Measurements from ENCODE around the gene ALK.
"Not testable (repeated sequence)": the region's sequence is repeated elsewhere in the genome, so short reads cannot be mapped to it uniquely, and the experiment has no call there.

Gene ALK

DNA sequence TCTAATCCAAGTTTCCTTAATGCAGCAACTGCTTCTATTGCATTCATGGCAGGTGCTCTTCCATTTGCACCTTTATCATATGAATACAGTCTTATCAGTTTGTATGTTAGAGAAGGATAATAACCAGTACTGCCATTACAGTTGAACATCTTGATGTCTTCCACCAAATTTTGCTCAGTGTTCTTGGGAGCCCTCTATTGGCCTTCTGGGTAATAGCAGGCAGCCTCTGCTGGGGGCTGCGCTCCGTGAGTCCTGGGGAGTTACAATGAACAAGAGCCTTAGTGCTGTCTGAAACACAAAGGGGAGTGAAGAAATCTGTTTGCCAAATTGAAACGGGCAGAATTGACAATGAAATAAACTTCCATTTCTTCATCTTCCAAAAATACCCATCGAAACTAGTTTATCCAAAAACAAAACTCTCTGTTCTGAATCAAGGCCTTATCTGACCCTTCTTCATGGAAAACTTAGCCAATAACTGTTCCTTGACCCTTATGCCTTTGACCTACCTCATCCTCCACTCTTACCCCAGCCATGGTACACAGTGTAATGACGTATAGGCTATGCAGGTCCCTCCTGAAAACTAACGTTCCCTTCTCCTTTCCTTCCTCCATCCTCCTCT is 79.9 kb downstream of the ALK start:
- DNase-seq (ENCODE audit: low read depth) = peak; percentile 11

DNA sequence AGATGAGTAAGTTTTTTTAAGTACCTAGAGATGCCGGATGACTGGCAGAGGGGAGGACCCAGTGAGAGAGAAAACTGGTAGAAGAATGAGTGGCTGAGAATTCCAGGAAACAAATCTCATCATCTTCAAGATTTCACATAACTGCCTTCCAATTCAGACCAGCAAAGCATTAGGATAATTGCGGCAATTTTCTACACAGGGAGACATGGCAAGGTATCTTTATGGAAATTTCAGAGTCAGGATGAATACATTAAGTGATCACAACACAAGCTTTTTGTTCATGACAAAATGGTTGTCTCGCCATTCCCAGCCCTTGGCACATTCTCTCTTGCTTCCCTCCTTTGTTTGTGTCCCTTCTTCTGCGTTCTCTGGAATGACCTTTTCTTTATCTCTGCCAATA is 82.1 kb downstream of the ALK start:
- DNase-seq (ENCODE audit: low read depth) = no peak

DNA sequence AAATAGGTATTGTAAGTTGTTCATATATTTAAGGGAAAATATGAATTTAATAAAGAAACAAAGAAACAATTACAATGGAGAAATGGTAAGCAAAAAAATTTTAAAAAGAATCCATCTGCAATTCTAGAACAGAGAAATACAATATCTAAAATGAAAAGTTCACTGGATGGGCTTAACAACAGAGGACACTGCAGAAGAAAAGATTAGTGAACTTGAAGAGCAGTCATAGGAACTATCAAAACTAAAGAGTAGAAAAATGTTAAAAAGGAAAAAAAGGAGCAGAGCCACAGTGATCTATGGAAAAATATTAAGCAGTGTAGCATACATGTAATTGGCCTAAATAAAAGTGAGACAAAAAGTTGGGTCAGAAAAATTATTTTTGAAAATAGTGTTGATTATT is 83.5 kb downstream of the ALK start:
- no peak for DNase-seq (ENCODE audit: low read depth)

DNA sequence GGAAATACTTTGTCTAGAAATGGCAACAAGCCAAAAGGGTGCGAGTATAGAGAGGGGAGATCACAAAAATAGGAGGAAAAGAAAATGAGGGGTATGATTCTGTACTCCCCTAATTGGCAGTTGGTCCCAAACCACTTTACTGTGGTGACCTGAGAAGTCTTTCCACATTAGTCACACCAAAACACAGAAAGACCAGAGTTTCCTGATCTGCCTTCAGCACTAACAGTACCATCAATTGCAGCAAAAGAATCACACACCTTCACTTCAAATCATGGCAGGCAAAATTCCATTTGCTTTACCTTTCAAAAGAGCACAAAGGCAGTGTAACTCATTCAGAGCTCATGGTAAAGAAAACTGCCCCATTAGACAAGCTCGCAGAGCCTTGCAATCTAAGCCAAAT is 86.8 kb downstream of the ALK start:
- peak; percentile 15 for DNase-seq (ENCODE audit: low read depth)

DNA sequence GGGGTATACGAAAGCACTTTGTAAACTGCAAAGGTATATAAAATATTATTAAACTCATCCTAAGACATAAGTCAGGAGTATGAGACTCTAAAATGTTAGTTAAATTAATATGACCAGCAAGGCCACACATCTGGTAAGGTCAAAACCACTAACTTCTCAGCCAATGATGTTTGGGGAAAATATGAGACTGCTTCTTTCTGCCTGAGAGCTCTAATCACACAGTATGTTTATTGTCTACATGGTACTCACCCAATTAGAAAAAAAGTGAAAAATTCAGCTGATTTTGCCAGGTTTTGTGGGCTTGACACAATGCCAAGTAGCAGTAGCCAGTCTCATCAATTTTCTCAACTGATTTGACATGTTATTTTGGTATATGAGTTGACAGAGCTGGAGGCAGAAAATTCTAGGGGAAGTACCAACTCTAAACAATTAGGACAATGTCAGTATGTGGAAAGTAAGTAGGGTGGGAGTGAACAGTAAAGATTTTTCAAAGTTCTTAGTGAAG is 87.3 kb downstream of the ALK start:
- DNase-seq (ENCODE audit: low read depth) = no peak

DNA sequence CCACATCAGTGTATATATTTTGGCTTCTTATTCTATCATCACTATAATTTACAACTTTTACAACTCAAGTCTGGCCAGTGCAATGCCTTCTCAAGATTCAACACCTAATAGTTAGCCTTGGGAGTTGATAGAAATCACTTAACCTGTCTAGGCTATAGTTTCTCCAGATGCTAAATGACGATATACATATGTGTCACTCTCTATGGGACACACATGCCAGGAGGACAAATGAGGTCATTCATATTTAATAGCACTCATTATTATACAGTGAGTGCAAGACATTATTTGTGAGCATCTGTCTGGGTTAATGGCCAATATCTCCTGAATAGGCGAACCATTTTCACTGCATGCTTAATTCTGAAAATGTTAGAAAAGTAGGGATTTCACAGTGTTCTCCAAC is 89.8 kb downstream of the ALK start:
- DNase-seq (ENCODE audit: low read depth) = no peak

DNA sequence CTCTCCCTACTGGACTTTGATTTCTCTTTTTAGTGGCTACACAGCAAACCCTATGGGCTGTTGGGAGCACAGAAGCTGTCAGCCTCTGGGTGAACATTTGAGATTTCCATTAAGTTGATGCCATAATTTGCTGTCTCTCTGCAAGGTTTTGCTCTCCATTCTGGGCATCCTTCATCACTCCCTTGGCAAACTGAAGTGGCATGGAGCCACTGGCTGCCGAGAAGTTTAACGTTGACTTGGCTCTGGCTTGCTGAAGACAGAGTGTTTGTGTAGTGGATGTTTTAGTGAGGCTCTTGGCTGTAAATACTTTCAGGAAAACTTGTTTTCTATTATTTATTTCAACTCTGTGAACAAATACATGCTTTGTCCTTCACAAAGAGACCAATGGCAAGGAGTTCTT is 91.5 kb downstream of the ALK start:
- DNase-seq (ENCODE audit: low read depth) = no peak

DNA sequence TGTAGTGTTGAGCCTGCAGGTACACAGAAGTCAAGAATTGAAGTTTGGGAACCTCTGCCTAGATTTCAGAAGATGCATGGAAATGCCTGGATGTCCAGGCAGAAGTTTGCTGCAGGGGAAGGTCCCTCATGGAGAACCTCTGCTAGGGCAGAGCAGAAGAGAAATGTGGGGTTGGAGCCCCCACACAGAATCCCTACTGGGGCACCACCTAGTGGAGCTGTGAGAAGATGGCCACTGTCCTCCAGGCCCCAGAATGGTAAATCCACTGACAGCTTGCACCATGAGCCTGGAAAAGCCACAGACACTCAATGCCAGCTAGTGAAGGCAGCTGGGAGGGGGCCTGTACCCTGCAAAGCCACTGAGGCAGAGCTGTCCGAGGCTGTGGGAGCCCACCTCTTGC is 97.2 kb downstream of the ALK start:
- DNase-seq (ENCODE audit: low read depth) = not testable (repeated sequence)

DNA sequence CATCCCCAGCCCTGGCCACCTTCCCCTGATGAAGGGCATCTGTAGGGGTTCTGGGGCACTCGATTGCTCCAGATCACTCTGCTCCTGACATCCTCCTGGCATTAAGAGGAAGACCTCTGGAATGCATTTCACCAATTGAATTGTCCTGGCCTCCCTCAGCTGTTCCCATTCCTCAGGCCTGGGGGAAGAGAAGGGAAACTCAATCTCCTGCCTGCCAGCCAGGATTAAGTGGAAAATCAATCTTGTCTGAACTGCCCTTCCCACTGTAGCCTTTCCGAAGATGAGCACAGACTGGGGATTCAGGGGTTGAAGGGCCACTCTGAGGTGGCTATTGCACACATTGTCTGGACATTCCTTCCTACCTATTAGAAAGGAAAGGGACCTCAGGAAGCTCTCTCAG is 99.8 kb downstream of the ALK start:
- no peak for DNase-seq (ENCODE audit: low read depth)

DNA sequence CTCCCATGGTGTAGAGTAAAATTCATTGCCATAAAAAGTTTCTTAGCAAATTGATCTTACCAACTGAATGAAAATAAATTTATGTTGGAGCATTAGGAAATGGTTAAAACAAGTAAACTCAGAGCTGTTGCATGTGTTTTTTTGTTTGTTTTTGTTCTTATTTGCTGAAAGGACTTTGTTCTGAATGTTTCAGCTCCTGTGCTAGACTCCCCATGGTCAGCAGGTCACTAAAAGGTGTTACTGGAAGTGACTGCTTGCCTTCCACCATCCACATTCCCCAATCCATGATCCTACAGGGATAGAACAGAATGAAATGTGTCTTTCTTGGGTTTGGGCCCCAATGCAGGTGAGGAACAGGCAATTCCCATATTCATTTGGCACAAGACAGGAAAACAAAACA is 101.8 kb downstream of the ALK start:
- no peak for DNase-seq (ENCODE audit: low read depth)

DNA sequence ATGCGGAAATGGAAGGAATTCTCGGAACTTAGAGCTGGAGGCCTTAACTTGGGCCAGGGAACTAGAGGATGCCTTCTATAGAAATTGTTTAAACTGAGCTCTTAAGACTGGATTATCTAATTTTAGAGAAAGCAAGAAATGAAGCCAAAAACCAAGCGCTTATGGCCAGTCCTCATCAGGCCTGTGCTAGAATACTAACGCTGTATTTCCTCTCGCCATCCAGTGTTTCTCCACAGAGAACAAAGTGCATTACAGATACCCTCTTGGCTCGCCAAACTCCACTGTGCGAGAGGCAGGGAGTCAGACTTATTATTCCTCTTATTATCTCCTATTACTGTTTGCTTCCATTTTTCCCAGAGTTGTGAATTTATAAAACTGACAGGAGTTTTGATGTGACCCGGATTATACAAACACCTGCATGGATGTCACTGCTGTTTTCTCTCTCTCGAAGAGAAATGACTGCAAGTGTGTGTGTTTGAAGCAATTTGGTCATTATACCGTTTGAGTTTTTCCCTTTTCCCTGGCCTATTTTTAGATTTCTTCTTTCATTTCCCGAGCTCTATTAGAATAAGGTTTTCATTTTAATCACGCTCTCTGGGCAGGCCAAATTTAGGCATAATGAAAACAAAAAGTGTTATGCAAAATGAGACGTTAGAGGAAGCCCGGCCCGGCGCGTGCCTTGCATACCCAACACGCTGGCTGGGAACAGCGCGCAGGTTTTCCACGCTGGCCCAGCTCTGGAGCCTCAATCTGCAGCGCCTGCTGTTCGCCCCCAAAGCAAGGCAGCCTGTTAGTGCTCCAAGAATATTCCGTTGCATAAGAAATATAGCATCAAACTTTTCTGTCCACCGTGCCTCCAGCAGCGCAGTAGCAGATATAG is 103.3 kb downstream of the ALK start:
- no peak for DNase-seq (ENCODE audit: low read depth)

DNA sequence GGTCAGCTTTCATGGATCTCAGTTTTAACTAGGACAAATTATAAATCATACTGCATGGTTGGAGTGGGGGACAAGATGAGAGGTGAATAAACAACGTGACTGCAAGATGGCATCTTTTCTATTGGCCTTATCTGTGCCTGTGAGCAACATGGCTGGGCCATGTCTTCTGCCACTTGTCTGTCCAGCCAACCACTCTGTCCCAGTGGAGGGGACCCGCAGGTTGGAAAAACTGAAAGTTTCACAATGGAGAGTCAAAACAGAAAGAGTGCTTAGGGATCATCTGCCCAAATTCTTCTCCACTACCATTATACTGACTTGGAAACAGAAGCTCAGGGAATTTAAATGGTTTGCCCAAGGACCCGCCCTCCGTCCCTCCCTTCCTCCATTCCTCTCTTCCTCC is 104.1 kb downstream of the ALK start:
- DNase-seq (ENCODE audit: low read depth) = no peak

DNA sequence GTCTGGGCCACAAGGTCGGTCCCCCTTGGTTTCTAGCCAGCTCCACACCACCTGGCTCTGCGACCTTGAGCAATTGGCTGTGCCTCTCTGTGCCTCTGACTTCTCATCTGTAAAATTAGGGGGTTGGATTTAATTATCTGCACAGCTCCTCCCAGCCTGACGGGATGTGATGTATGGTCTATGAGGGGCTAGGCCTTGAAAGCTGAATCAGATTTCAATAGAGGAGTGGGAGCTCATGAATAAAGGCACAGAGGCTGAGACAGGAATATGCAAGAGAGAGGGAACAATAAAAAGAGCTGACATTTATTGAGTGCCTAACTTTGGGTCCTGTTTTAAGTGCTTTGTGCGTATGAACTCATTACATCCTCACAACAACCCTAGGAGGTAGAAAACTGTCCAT is 104.7 kb downstream of the ALK start:
- DNase-seq (ENCODE audit: low read depth) = no peak

DNA sequence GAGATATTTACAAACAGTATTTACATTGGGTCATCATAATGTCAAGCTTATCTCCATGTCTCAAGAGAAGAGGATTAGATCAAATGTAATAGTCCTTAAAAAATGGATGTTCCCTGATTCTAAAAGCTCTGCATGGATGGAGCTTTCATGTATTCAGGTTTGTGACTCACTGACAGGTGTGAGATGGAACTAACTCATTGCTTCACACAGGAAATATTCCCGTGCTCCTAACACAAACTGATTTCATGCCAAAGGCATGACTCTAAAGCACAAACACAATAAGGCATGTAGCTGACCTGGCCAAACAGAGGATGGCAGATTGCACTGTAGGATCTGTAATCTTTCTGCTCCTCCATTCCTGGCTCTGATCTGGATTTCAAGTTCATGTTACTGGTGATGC is 110.0 kb downstream of the ALK start:
- DNase-seq (ENCODE audit: low read depth) = no peak

DNA sequence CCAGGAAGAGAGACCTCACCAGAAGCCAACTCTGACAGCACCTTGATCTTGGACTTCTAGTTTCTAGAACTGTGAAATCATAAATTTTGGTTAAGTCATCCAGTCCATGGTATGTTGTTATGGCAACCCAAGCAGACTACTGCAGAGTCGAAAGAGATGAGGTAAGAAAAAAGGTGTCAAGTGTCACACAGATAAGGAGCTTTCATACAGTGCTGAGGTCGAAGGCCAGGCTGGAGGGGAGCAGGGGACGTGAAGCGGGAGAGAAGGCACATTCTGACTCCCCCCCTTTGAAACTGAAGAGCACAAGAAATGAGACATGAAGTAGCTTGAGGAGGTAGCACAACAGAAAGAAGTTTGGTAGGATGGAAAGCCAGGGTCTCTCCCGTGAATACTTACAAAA is 110.4 kb downstream of the ALK start:
- no peak for DNase-seq (ENCODE audit: low read depth)

DNA sequence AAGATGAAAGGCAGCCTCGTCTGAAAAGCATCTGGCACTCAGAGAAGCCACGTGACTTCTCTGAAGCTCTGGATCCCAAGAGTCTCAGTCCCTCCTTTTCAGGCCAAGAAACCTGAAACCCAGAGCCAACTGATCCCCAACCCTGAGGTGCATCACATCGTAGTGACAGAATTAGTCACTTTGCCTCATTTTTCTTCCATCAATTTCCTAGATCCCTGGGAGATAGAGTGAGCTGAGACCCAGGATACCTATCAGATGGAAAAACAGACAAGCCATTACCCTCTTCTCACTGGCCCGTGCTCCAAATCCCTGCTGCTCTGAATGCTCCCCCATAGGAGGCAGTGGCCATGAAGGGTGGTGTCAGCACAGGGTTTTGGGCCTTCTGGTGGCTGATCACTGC is 113.1 kb downstream of the ALK start:
- DNase-seq (ENCODE audit: low read depth) = no peak

DNA sequence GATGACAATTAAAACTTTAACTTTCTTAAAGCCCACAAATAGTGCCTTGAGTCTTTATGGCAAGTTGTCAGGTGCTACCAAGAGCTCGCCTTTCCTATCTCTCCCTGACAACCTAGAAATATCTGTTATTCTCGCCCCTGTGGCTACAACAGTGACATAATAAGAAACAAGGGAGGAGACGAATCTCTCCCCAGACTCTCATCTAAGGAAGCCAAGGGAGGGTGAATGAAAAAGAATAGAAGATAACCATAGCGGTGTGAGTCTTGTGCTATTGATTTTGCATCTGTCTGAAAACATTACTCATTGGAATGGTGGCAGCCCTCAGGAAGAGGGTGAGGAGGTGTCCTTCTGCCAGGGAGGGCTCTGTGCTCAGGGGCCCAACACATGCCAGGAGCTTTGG is 114.3 kb downstream of the ALK start:
- no peak for DNase-seq (ENCODE audit: low read depth)

DNA sequence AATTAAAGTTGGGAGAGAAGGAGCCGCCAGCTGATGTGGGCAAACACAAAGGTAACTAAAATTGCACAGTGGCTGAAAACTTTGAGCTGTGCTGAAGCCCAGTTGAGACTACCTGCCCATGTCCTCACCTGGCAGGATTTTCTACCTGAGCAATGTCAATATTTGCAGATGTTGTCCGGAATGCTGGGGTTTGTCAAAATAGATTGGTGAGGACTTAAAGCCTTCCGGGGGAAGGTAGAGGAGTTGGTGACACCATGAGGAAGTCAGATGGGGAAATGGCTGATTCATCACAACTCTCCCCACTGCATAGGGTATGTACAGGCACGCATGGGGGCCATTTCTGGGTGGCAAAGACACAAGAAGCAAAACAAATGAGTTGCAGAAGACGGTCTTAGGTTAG is 114.9 kb downstream of the ALK start:
- DNase-seq (ENCODE audit: low read depth) = no peak

DNA sequence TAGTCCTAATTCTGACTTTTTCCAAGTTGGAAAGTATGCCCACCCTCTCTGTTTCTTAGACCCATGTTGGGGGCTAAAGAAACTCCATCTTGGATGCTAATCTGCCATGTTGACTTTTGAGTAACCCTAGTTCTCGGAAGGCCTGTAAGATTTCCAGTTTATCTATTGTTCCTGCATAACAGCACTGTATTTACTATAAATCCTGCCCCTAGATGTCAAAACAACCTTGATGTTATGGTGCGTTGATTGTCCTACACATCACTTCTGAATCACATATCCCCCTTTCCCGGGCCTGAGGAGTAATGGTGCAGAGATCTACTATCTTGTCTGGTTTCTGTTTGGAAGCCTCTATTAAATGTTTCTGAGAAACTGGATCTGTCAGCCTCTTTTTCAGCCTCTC is 116.7 kb downstream of the ALK start:
- DNase-seq (ENCODE audit: low read depth) = no peak

DNA sequence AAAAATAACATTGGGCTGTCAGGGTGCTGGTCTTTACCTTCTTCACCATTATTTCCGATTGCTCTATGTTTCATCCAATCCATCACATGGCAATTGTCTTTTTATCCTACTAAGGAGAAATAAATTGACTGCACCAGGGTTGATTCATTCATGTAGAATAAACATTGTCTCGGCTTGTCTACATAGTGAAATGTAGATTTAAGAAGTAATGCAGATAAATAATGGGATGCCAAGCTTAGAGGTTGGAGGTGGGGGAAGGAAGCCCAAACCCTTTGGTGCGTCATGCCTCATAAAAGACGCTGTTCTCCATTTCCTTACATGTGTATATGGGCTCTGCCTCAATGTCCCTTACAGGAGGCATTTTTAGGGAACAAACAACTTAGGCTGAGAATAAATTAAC is 117.8 kb downstream of the ALK start:
- DNase-seq (ENCODE audit: low read depth) = no peak

DNA sequence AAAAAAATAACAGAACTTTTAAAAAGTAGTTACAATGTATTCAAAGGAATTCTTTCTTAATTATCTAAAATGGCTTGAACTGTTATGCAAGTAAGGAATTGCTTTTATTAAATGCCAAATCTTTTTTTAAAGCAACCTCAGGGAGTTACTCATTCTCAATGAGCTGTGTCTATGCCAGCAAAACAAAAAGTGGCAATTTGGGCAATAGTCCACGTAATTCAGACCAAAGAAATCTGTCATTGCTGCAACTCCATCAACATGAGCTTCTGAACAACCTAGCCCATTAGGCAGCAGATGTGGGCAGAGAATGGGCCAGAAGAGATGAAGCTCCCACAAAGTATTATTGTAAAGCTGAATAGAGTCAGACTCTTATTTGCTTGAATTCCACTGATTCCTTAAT is 118.4 kb downstream of the ALK start:
- DNase-seq (ENCODE audit: low read depth) = peak; percentile 38

DNA sequence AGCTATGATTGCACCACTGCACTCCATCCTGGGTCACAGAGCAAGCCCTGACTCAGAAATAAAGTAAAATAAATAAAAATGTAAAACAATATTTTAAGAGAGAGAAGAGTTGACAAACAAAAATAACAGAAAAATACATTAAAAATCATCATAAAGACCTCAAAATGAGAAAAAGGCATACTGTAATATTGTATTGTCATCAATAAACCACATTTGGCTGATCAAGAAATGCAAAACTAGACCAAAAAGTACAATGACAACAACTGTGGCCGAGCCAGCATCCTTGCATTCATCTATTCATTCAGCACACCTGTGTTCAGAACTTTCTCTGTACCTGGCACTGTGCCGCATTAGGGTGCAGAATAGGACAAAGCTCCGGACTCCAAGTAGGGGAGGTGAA is 121.8 kb downstream of the ALK start:
- no peak for DNase-seq (ENCODE audit: low read depth)

DNA sequence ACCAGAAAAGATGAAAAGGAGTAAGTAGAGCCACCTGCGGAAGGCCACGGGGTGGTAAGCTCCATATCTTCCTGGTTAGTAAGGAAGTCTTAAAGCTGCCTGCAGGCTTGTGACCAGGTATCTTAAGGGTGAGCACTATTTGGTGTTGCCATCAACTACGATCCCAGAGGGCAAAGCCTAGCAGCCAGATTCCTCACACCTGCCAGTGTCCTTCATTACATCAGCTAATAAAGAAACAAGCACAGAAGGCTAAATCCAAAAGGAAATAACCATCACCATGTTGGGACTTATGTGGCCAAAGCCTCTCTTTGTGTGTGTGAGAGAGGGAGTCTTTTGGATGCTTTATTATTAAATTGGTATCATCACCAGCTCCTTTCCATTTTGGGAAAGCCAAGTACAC is 123.5 kb downstream of the ALK start:
- DNase-seq (ENCODE audit: low read depth) = no peak

DNA sequence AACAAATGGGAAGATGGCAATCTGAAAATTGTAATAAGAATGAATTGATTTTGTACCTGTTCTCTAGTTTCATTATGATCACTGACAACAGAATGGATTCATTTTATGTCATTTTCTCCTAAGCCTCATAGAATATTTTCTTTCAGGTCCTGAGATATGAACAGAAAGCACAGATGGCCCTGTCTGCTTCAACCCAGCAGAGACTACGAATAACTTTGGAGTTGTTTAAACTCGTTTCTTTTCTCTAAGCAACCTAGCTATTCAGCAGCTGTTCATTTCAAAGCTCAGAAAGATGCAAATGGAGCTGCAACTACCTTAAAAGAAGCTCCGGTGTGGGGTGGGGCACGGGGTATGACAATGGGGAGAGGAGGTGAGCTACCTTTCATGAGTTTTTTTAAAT is 124.9 kb downstream of the ALK start:
- no peak for DNase-seq (ENCODE audit: low read depth)

Data from stromal cell of bone marrow (primary cell).